Measurements from ENCODE around the gene IDH3B. TPM values are rescaled to one million over a fixed set of nuclear protein-coding genes. Genes with fewer than 3 reads are reported as not detected.

The IDH3B gene
- total and polyA plus RNA-seq, 9 of the 15 experiments (the other 6 are each of a cell fraction or from before 2014, with no cell fraction given), result 91.7 to 224 (median 155) TPM

- H3K36me3 ChIP-seq (ENCODE audit: control insufficient read depth, insufficient read depth, low read length), result no peaks in the 10 kb centered on the region
- H3K9me3 ChIP-seq (replicated peaks; ENCODE audit: control insufficient read depth, insufficient read depth, low read depth, low read length), result no peaks in the 10 kb centered on the region
- no TSS peak for BruUV-seq (replicated peaks)
- in situ Hi-C loops (cut with MboI), result no loop called here
- H4K20me1 ChIP-seq (replicated peaks; ENCODE audit: control insufficient read depth, insufficient read depth, low read length), result no peaks in the 10 kb centered on the region
- H3K27ac ChIP-seq (ENCODE audit: extremely low read depth, low read depth, low read length), result no peak overlapping the region
- TF ChIP-seq ZNF174 (CRISPR knock-in tag; IDR thresholded peaks at IDR 0.05), result no peak
- TF ChIP-seq ZNF668 (CRISPR knock-in tag; IDR thresholded peaks at IDR 0.05), result no peak
- no peak for TF ChIP-seq ARID3A (IDR thresholded peaks at IDR 0.05; ENCODE audit: borderline replicate concordance, low read depth, low read length)
- no peak for TF ChIP-seq SUPT5H (IDR thresholded peaks at IDR 0.05)
- TF ChIP-seq TAF15 (IDR thresholded peaks at IDR 0.05; ENCODE audit: low read depth, low read length), result no peak
- TF ChIP-seq SMARCA4 (IDR thresholded peaks at IDR 0.05), result no peak
- no peak for TF ChIP-seq TOE1 (IDR thresholded peaks at IDR 0.05; ENCODE audit: borderline replicate concordance)
- TF ChIP-seq TOE1 (CRISPR knock-in tag; IDR thresholded peaks at IDR 0.05; ENCODE audit: borderline replicate concordance, low read depth), result no peak
- TF ChIP-seq E2F1 (CRISPR knock-in tag; IDR thresholded peaks at IDR 0.05), result no peak
- TF ChIP-seq HDAC6 (IDR thresholded peaks at IDR 0.05; ENCODE audit: low read depth, low read length), result no peak
- FAIRE-seq (no peak), ATAC-seq (no peak), DNase-seq (ENCODE audit: extremely low read depth in 1 of 4, low spot score in 3 of 4) (no peak)
- no peak overlapping the region for H3K4me2 ChIP-seq (ENCODE audit: insufficient read depth, low read length)
- intact Hi-C loops (cut with micrococcal nuclease), result no loop called here
- peaks cover 0 to 19% of the 10 kb centered on the region in 2 experiments; a peak in 2 of 5 replicates for H3K4me1 ChIP-seq (replicated peaks in 1 of 2; ENCODE audit: control insufficient read depth in 2 of 2, insufficient read depth in 2 of 2, low read length in 2 of 2)
- no peak overlapping the region for H3K9ac ChIP-seq (ENCODE audit: insufficient read depth in 1 of 2, low read depth in 2 of 2, low read length in 2 of 2)
- no peaks in the 10 kb centered on the region for H3K9me1 ChIP-seq (ENCODE audit: control insufficient read depth, insufficient read depth, low read length)
- peaks cover 12 to 66% of the 10 kb centered on the region in 2 experiments; a peak in 4 of 5 replicates for H3K27me3 ChIP-seq (ENCODE audit: control insufficient read depth in 2 of 2, insufficient read depth in 2 of 2, low read length in 2 of 2)
- H3K4me3 ChIP-seq, result no peak overlapping the region
- POLR2A ChIA-PET, result no interaction called here
- no peaks in the 10 kb centered on the region for H3K79me2 ChIP-seq (ENCODE audit: control insufficient read depth, insufficient read depth, low read length)
- H2AFZ ChIP-seq (ENCODE audit: low read depth, low read length), result no peak overlapping the region
- WGBS (ENCODE audit: insufficient coverage, low coverage, missing lambda C conversion rate), result 13% methylated on average over 3 of the region's 13 CpGs
- CTCF ChIA-PET (ENCODE audit: low intra/inter-chr PET ratio), result no interaction called here
Observed at GRCh38 chr20:2695206-2695983, 31.4 kb upstream of the IDH3B start.

Data from K562 (cell line).